HepG2 (cell line): ENCODE measurements around the gene FAT4. TPM values are rescaled to one million over a fixed set of nuclear protein-coding genes. Genes with fewer than 3 reads are reported as not detected.

Experiments used
- DZIP1 ChIP-seq: sonication (generic); formaldehyde crosslinking; IDR thresholded peaks from 2 replicates; pipeline ENCODE4 v1.5.0; 2020; ENCODE audit warnings: mild to moderate bottlenecking, missing genetic modification reagents
- HBP1 ChIP-seq: IDR thresholded peaks from 2 replicates; pipeline ENCODE4 v1.6.1; 2016; ENCODE audit warnings: low read depth, control low read depth
- IKZF1 ChIP-seq: fragments of 450-650 bp; IDR thresholded peaks from 2 replicates; pipeline ENCODE4 v1.7.1; 2016
- IRF2 ChIP-seq: IDR thresholded peaks from 2 replicates; pipeline ENCODE4 v1.6.1; 2018; ENCODE audit warnings: missing genetic modification reagents, missing compliant biosample characterization
- SIN3A ChIP-seq: IDR thresholded peaks from 2 replicates; pipeline ENCODE4 v1.6.1; 2011; ENCODE audit warnings: low read depth, mild to moderate bottlenecking, control low read depth, low read length, borderline replicate concordance
- ZNF256 ChIP-seq: sonication (generic); formaldehyde crosslinking; conservative IDR thresholded peaks from 2 replicates; pipeline ENCODE4 v1.4.0; 2020; ENCODE audit warnings: missing genetic modification reagents
- ZNF282 ChIP-seq: fragments of 450-650 bp; IDR thresholded peaks from 2 replicates; pipeline ENCODE4 v1.6.1; 2018; ENCODE audit not compliant: partially characterized antibody
- ZNF431 ChIP-seq: sonication (generic); formaldehyde crosslinking; IDR thresholded peaks from 2 replicates; pipeline ENCODE4 v1.9.0; 2022; ENCODE audit warnings: missing genetic modification reagents, low read depth, mild to moderate bottlenecking, borderline replicate concordance
- ZNF598 ChIP-seq: sonication (generic); formaldehyde crosslinking; IDR thresholded peaks from 2 replicates; pipeline ENCODE4 v1.5.1; 2020; ENCODE audit warnings: mild to moderate bottlenecking, missing genetic modification reagents, borderline replicate concordance
- ZNF609 ChIP-seq: sonication (generic); formaldehyde crosslinking; IDR thresholded peaks from 2 replicates; pipeline ENCODE4 v1.4.0; 2020; ENCODE audit warnings: mild to moderate bottlenecking, missing genetic modification reagents, borderline replicate concordance
- ZNF660 ChIP-seq: sonication (generic); formaldehyde crosslinking; IDR thresholded peaks from 2 replicates; pipeline ENCODE4 v1.5.1; 2020; ENCODE audit warnings: mild to moderate bottlenecking, low read depth, missing genetic modification reagents, borderline replicate concordance
- ZSCAN20 ChIP-seq: sonication (generic); formaldehyde crosslinking; IDR thresholded peaks from 2 replicates; pipeline ENCODE4 v1.4.0; 2020; ENCODE audit warnings: missing genetic modification reagents, mild to moderate bottlenecking, borderline replicate concordance
- polyA plus RNA-seq, 8 experiments: library from polyadenylated mRNA; depleted of rRNA in 3 of 8; stranded (reverse) in 7 of 8; unstranded in 1 of 8; fragments of >200 nt; fragmentation: Illumina TruSeq in 4 of 8; extraction: Trizol in 4 of 8; gene quantifications; 2 replicates each; pipeline versions ENCODE4 v1.2.1 to v1.2.3, GENCODE V29; 2011 to 2016; ENCODE audit warnings: low read depth in 4 of 8, missing spikeins in 1 of 8, mixed read lengths in 1 of 8; ENCODE audit not compliant: insufficient read depth in 1 of 8
- total RNA-seq, 5 experiments: library from RNA; depleted of rRNA; stranded (reverse); fragments of >200 nt; fragmentation: Illumina TruSeq; extraction: Trizol; gene quantifications; 2 replicates each; pipeline ENCODE4 v1.2.3, GENCODE V29; 2016; ENCODE audit warnings: low read depth in 1 of 5
- TF ChIP-seq, protein P1 (sequence below): sonication (generic); formaldehyde crosslinking; IDR thresholded peaks from 2 replicates; pipeline ENCODE4 v1.5.0; 2020; ENCODE audit warnings: mild to moderate bottlenecking, missing genetic modification reagents
- TF ChIP-seq, protein P2 (sequence below): IDR thresholded peaks from 2 replicates; pipeline ENCODE4 v1.6.1; 2016; ENCODE audit warnings: missing compliant biosample characterization, missing genetic modification reagents, borderline replicate concordance
- TF ChIP-seq, protein P3 (sequence below): sonication (generic); formaldehyde crosslinking; IDR thresholded peaks from 2 replicates; pipeline ENCODE4 v1.5.0; 2020; ENCODE audit warnings: missing genetic modification reagents

Gene FAT4
- total and polyA plus RNA-seq, 2 of the 13 experiments (the other 11 are each of a cell fraction or from before 2014, with no cell fraction given): 0.27 to 1.2 TPM

- TF ChIP-seq, protein P1, sequence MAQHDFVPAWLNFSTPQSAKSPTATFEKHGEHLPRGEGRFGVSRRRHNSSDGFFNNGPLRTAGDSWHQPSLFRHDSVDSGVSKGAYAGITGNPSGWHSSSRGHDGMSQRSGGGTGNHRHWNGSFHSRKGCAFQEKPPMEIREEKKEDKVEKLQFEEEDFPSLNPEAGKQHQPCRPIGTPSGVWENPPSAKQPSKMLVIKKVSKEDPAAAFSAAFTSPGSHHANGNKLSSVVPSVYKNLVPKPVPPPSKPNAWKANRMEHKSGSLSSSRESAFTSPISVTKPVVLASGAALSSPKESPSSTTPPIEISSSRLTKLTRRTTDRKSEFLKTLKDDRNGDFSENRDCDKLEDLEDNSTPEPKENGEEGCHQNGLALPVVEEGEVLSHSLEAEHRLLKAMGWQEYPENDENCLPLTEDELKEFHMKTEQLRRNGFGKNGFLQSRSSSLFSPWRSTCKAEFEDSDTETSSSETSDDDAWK (CRISPR knock-in tag): no peak
- TF ChIP-seq IRF2 (no peak), SIN3A (no peak), ZNF660 (no peak), ZNF282 (no peak), ZNF609 (CRISPR knock-in tag) (no peak), ZNF431 (CRISPR knock-in tag) (no peak), ZSCAN20 (CRISPR knock-in tag) (no peak), HBP1 (no peak), ZNF256 (CRISPR knock-in tag) (no peak), ZNF598 (CRISPR knock-in tag) (no peak), DZIP1 (no peak), IKZF1 (no peak)
- TF ChIP-seq, protein P2, sequence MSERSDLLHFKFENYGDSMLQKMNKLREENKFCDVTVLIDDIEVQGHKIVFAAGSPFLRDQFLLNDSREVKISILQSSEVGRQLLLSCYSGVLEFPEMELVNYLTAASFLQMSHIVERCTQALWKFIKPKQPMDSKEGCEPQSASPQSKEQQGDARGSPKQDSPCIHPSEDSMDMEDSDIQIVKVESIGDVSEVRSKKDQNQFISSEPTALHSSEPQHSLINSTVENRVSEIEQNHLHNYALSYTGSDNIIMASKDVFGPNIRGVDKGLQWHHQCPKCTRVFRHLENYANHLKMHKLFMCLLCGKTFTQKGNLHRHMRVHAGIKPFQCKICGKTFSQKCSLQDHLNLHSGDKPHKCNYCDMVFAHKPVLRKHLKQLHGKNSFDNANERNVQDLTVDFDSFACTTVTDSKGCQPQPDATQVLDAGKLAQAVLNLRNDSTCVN (CRISPR knock-in tag): no peak
- TF ChIP-seq, protein P3, sequence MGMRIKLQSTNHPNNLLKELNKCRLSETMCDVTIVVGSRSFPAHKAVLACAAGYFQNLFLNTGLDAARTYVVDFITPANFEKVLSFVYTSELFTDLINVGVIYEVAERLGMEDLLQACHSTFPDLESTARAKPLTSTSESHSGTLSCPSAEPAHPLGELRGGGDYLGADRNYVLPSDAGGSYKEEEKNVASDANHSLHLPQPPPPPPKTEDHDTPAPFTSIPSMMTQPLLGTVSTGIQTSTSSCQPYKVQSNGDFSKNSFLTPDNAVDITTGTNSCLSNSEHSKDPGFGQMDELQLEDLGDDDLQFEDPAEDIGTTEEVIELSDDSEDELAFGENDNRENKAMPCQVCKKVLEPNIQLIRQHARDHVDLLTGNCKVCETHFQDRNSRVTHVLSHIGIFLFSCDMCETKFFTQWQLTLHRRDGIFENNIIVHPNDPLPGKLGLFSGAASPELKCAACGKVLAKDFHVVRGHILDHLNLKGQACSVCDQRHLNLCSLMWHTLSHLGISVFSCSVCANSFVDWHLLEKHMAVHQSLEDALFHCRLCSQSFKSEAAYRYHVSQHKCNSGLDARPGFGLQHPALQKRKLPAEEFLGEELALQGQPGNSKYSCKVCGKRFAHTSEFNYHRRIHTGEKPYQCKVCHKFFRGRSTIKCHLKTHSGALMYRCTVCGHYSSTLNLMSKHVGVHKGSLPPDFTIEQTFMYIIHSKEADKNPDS (CRISPR knock-in tag): no peak
Observed at GRCh38 chr4:125276811-125277210, 37.9 kb upstream of the FAT4 start (continued).
